HG03064 (cell line): ENCODE measurements around the gene VAPA.

Experiments used
- ATAC-seq: cut with Tn5 transposase; IDR thresholded peaks from one replicate; pipeline ENCODE4 v1.9.1; 2021; ENCODE audit warnings: low read depth; ENCODE audit not compliant: unreplicated experiment

The VAPA gene

GRCh38 chr18:9913526-9914333 is at the start of gene VAPA:
Gene VAPA (plus strand): TSS chr18:9914016. CDS start chr18:9914257, 241 bp downstream.
- ATAC-seq = peak; percentile 79

- ATAC-seq = no peak
These were observed 47.9 kb upstream of the VAPA start for GRCh38 chr18:9865764-9866490.

- no peak for ATAC-seq
These were observed 47.2 kb upstream of the VAPA start for GRCh38 chr18:9866627-9867026.

- no peak for ATAC-seq
These were observed 46.7 kb upstream of the VAPA start for GRCh38 chr18:9867071-9867594.

- ATAC-seq = no peak
These were observed 44.7 kb upstream of the VAPA start for GRCh38 chr18:9868857-9869714.

- ATAC-seq = no peak
These were observed 43.9 kb upstream of the VAPA start for GRCh38 chr18:9869715-9870430.

- no peak for ATAC-seq
These were observed 43.3 kb upstream of the VAPA start for GRCh38 chr18:9870431-9871008.

GRCh38 chr18:9871244-9871746 is 42.5 kb upstream of the VAPA start:
- ATAC-seq = no peak

- ATAC-seq = no peak
These were observed 41.0 kb upstream of the VAPA start for GRCh38 chr18:9872823-9873222.

GRCh38 chr18:9874728-9875127 is 39.1 kb upstream of the VAPA start:
- ATAC-seq = no peak

- ATAC-seq = no peak
These were observed 37.5 kb upstream of the VAPA start for GRCh38 chr18:9876212-9876866.

- no peak for ATAC-seq
These were observed 36.8 kb upstream of the VAPA start for GRCh38 chr18:9876867-9877654.

GRCh38 chr18:9877655-9878014 is 36.2 kb upstream of the VAPA start:
- no peak for ATAC-seq

- ATAC-seq = no peak
These were observed 35.7 kb upstream of the VAPA start for GRCh38 chr18:9878095-9878494.

- no peak for ATAC-seq
These were observed 35.0 kb upstream of the VAPA start for GRCh38 chr18:9878783-9879242.

- no peak for ATAC-seq
These were observed 29.7 kb upstream of the VAPA start for GRCh38 chr18:9884090-9884489.

GRCh38 chr18:9884532-9885140 is 29.2 kb upstream of the VAPA start:
- ATAC-seq = no peak
